B cell (primary cell): Measurements from ENCODE around the gene TTC1.

Source experiments
- EZH2 ChIP-seq: IDR thresholded peaks from 2 replicates; pipeline ENCODE4 v1.6.1; 2012; ENCODE audit warnings: borderline replicate concordance, low read depth, mild to moderate bottlenecking, moderate library complexity, low read length; ENCODE audit not compliant: insufficient read depth, poor library complexity, severe bottlenecking
- TF ChIP-seq, protein P1 (sequence below): fragments of 200-600 bp; IDR thresholded peaks from one replicate; pipeline ENCODE4 v1.8.0; 2022; ENCODE audit warnings: antibody characterized with exemption, mild to moderate bottlenecking

DNA sequence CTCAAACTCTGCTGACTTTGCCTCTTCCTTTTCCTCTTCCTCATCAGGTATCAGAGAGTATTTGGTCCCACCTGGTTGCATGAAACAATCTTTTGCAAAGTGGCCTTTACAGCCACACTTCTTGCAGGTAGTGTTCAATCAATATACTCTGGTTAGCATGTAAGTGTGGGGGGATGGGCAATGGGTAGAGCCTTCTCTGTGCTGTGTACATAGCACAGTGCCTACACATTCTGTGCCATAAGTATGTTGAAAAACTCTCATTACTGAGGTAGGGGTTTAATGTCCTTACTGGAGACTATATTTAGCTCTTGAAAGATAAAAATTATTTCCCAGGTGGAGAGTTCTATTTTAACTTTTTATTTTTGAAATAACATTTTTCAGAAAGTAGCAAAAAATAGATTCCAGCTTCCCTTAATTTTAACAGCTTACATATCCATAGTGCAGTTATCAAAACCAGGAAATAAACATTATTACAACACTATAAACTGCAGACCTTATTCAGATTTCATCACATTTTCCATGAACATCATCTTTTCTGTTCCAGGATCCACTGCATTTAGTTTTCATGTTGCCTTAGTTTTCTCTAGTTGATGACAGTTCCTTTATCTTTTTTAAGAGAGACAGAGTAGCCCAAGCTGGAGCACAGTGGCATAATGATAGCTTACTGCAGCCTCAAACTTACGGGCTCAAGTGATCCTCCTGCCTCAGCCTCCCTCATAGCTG is 15.1 kb downstream of the TTC1 start:
- TF ChIP-seq, protein P1, sequence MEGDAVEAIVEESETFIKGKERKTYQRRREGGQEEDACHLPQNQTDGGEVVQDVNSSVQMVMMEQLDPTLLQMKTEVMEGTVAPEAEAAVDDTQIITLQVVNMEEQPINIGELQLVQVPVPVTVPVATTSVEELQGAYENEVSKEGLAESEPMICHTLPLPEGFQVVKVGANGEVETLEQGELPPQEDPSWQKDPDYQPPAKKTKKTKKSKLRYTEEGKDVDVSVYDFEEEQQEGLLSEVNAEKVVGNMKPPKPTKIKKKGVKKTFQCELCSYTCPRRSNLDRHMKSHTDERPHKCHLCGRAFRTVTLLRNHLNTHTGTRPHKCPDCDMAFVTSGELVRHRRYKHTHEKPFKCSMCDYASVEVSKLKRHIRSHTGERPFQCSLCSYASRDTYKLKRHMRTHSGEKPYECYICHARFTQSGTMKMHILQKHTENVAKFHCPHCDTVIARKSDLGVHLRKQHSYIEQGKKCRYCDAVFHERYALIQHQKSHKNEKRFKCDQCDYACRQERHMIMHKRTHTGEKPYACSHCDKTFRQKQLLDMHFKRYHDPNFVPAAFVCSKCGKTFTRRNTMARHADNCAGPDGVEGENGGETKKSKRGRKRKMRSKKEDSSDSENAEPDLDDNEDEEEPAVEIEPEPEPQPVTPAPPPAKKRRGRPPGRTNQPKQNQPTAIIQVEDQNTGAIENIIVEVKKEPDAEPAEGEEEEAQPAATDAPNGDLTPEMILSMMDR: no peak
- TF ChIP-seq EZH2: no peak
